Neural cell (in vitro differentiated cells): ENCODE results near the gene IFT52. TPM values are rescaled to one million over a fixed set of nuclear protein-coding genes. Genes with fewer than 3 reads are reported as not detected.

ENCODE experiments used
- H2AFZ ChIP-seq: fragments of 200-600, 300-800 bp; sonication (generic), shearing (Covaris generic); 2 replicates; pipeline ENCODE4 v1.6.0; 2014; ENCODE audit warnings: low read depth, mild to moderate bottlenecking, antibody characterized with exemption, low read length, moderate library complexity
- H3F3A ChIP-seq: fragments of 200-600 bp; shearing (Covaris generic); 2 replicates; pipeline ENCODE4 v1.6.1; 2016; ENCODE audit warnings: mild to moderate bottlenecking, moderate library complexity, mixed read lengths, antibody characterized with exemption, low read length; ENCODE audit not compliant: insufficient read depth, poor library complexity, severe bottlenecking
- H3K27ac ChIP-seq: fragments of 200-600, 300-800 bp; sonication (generic), shearing (Covaris generic); 2 replicates; pipeline ENCODE4 v1.5.1; 2014; ENCODE audit warnings: mild to moderate bottlenecking, low read length, moderate library complexity
- H3K27me3 ChIP-seq: fragments of 300-800, 200-600 bp; sonication (generic), shearing (Covaris generic); 2 replicates; pipeline ENCODE4 v1.6.0; 2014; ENCODE audit warnings: mild to moderate bottlenecking, low read depth, low read length, moderate library complexity; ENCODE audit not compliant: insufficient read depth
- H3K36me3 ChIP-seq: fragments of 300-800, 200-600 bp; sonication (generic), shearing (Covaris generic); 2 replicates; pipeline ENCODE4 v1.5.1; 2014; ENCODE audit warnings: mild to moderate bottlenecking, antibody characterized with exemption, low read length, moderate library complexity; ENCODE audit not compliant: insufficient read depth
- H3K4me2 ChIP-seq: fragments of 300-800, 200-600 bp; sonication (generic), shearing (Covaris generic); 2 replicates; pipeline ENCODE4 v1.6.0; 2014; ENCODE audit warnings: mild to moderate bottlenecking, low read length
- H3K4me3 ChIP-seq: fragments of 300-800, 200-600 bp; sonication (generic), shearing (Covaris generic); 2 replicates; pipeline ENCODE4 v1.5.1; 2014; ENCODE audit warnings: mild to moderate bottlenecking, low read length, moderate library complexity
- H3K79me2 ChIP-seq: fragments of 200-600 bp; shearing (Covaris generic); replicated peaks from 2 replicates; pipeline ENCODE4 v1.6.0; 2014; ENCODE audit warnings: mild to moderate bottlenecking, low read length, moderate library complexity; ENCODE audit not compliant: insufficient read depth
- H3K9ac ChIP-seq: fragments of 300-800, 200-600 bp; sonication (generic), shearing (Covaris generic); 2 replicates; pipeline ENCODE4 v1.6.1; 2016; ENCODE audit warnings: mild to moderate bottlenecking, low read length, mixed read lengths
- H3K9me2 ChIP-seq: fragments of 200-600 bp; shearing (Covaris generic); 2 replicates; pipeline ENCODE4 v1.6.1; 2016; ENCODE audit warnings: mild to moderate bottlenecking, low read length, mixed read lengths; ENCODE audit not compliant: insufficient read depth
- H3K9me3 ChIP-seq: fragments of 200-600, 300-800 bp; sonication (generic), shearing (Covaris generic); 2 replicates; pipeline ENCODE4 v1.6.1; 2016; ENCODE audit warnings: mild to moderate bottlenecking, mixed run types, low read length, moderate library complexity, mixed read lengths
- H4K20me1 ChIP-seq: fragments of 200-600 bp; shearing (Covaris generic); 2 replicates; pipeline ENCODE4 v1.6.1; 2016; ENCODE audit warnings: mild to moderate bottlenecking, mixed run types; ENCODE audit not compliant: insufficient read depth
- CTCF ChIP-seq: fragments of 450-650 bp; IDR thresholded peaks from 2 replicates; pipeline ENCODE4 v1.5.1; 2014; ENCODE audit warnings: antibody characterized with exemption, mild to moderate bottlenecking, moderate library complexity; ENCODE audit not compliant: poor library complexity, severe bottlenecking
- EP300 ChIP-seq: fragments of 450-650 bp; conservative IDR thresholded peaks from 2 replicates; pipeline ENCODE4 v1.6.1; 2014; ENCODE audit warnings: antibody characterized with exemption, mild to moderate bottlenecking, moderate library complexity; ENCODE audit not compliant: poor library complexity, severe bottlenecking
- EZH2 ChIP-seq: fragments of 200-600, 300-800 bp; shearing (Covaris generic), sonication (generic); IDR thresholded peaks from 2 replicates; pipeline ENCODE4 v1.6.1; 2014; ENCODE audit warnings: antibody characterized with exemption, low read length, borderline replicate concordance, mild to moderate bottlenecking; ENCODE audit not compliant: insufficient read depth, poor library complexity, severe bottlenecking
- MXI1 ChIP-seq: fragments of 450-650 bp; conservative IDR thresholded peaks from 2 replicates; pipeline ENCODE4 v1.6.1; 2014; ENCODE audit warnings: antibody characterized with exemption, mild to moderate bottlenecking; ENCODE audit not compliant: poor library complexity, severe bottlenecking
- POLR2AphosphoS5 ChIP-seq: IDR thresholded peaks from 2 replicates; pipeline ENCODE4 v1.6.1; 2012
- RAD21 ChIP-seq: fragments of 450-650 bp; conservative IDR thresholded peaks from 2 replicates; pipeline ENCODE4 v1.6.1; 2014; ENCODE audit warnings: antibody characterized with exemption, mild to moderate bottlenecking, moderate library complexity
- REST ChIP-seq: IDR thresholded peaks from 2 replicates; pipeline ENCODE4 v1.6.1; 2012; ENCODE audit warnings: borderline replicate concordance
- SMC3 ChIP-seq: fragments of 450-650 bp; conservative IDR thresholded peaks from 2 replicates; pipeline ENCODE4 v1.6.1; 2014; ENCODE audit warnings: antibody characterized with exemption, mild to moderate bottlenecking, moderate library complexity; ENCODE audit not compliant: poor library complexity
- TAF1 ChIP-seq: IDR thresholded peaks from 2 replicates; pipeline ENCODE4 v1.6.1; 2012; ENCODE audit warnings: low read depth
- polyA plus RNA-seq: library from polyadenylated mRNA; depleted of rRNA; stranded (reverse); fragments of >200 nt; gene quantifications from 2 replicates; pipeline ENCODE4 v1.2.3, GENCODE V29; 2014

The IFT52 gene
- polyA plus RNA-seq, 1 donor from 2014 or later: 144 TPM

- Histone ChIP-seq H3K27ac (no peak overlapping the region), H3K4me3 (no peak overlapping the region), H3K9me3 (no peaks in the 10 kb centered on the region), H3K9ac (no peak overlapping the region), H3K36me3 (no peaks in the 10 kb centered on the region), H3F3A (no peaks in the 10 kb centered on the region), H3K4me2 (no peak overlapping the region), H4K20me1 (no peaks in the 10 kb centered on the region), H3K27me3 (no peaks in the 10 kb centered on the region), H3K79me2 (no peaks in the 10 kb centered on the region), H3K9me2 (no peaks in the 10 kb centered on the region), H2AFZ (no peak overlapping the region)
- TF ChIP-seq RAD21 (no peak), EZH2 (no peak), REST (no peak), SMC3 (no peak), EP300 (no peak), TAF1 (no peak), POLR2AphosphoS5 (no peak), CTCF (no peak), MXI1 (no peak)
Observed at GRCh38 chr20:43567477-43567876, 23.3 kb upstream of the IFT52 start.

- Histone ChIP-seq H4K20me1 (no peaks in the 10 kb centered on the region), H3K9me3 (no peaks in the 10 kb centered on the region), H3F3A (no peaks in the 10 kb centered on the region), H3K4me3 (no peak overlapping the region), H3K9me2 (no peaks in the 10 kb centered on the region), H3K36me3 (no peaks in the 10 kb centered on the region), H3K4me2 (no peak overlapping the region), H3K9ac (no peak overlapping the region), H3K79me2 (no peaks in the 10 kb centered on the region), H3K27ac (no peak overlapping the region), H3K27me3 (no peaks in the 10 kb centered on the region), H2AFZ (no peak overlapping the region)
- TF ChIP-seq REST (no peak), RAD21 (no peak), EZH2 (no peak), CTCF (no peak), EP300 (no peak), TAF1 (no peak), MXI1 (no peak), SMC3 (no peak), POLR2AphosphoS5 (no peak)
Observed at GRCh38 chr20:43568706-43569105, 22.0 kb upstream of the IFT52 start.
